NB4 (cell line): Measurements from ENCODE around the gene PLEKHB1.

Source experiments
- DNase-seq: peaks from one replicate; pipeline ENCODE4 v3.0.0; 2010; ENCODE audit warnings: low read depth
- H3K4me3 ChIP-seq: one replicate; pipeline ENCODE4 v1.5.1; 2011; ENCODE audit warnings: mild to moderate bottlenecking, low read depth, low read length, moderate library complexity
- MAX ChIP-seq: IDR thresholded peaks from 2 replicates; pipeline ENCODE4 v1.6.1; 2011; ENCODE audit warnings: low read depth, low read length
- MYC ChIP-seq: IDR thresholded peaks from 2 replicates; pipeline ENCODE4 v1.6.1; 2011; ENCODE audit warnings: low read depth, low read length
- POLR2A ChIP-seq: IDR thresholded peaks from 2 replicates; pipeline ENCODE4 v1.6.1; 2011; ENCODE audit warnings: mild to moderate bottlenecking; ENCODE audit not compliant: insufficient read length; ENCODE audit errors: extremely low read depth
- TF ChIP-seq, protein P1 (sequence below): IDR thresholded peaks from one replicate; pipeline ENCODE4 v1.5.1; 2012; ENCODE audit warnings: low read depth, low read length

PLEKHB1 gene

DNA sequence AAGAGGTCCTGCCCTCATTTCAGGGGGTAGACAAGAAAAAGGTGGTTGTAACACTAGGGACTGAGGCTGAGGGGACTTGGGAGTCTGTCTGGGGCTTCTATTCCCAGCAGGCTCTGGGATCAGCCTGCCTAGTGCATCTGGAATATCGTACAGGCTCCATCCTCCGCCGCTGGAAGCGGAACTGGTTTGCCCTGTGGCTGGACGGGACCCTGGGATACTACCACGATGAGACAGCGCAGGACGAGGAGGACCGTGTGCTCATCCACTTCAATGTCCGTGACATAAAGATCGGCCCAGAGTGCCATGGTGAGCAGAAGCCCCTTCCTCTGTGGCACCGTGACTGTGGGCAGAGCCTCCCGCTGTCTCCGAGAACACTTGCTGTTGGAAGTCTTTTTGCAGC is 4.0 kb downstream of the PLEKHB1 start:
- no peak for DNase-seq
- no peak for TF ChIP-seq MAX
- TF ChIP-seq, protein P1, sequence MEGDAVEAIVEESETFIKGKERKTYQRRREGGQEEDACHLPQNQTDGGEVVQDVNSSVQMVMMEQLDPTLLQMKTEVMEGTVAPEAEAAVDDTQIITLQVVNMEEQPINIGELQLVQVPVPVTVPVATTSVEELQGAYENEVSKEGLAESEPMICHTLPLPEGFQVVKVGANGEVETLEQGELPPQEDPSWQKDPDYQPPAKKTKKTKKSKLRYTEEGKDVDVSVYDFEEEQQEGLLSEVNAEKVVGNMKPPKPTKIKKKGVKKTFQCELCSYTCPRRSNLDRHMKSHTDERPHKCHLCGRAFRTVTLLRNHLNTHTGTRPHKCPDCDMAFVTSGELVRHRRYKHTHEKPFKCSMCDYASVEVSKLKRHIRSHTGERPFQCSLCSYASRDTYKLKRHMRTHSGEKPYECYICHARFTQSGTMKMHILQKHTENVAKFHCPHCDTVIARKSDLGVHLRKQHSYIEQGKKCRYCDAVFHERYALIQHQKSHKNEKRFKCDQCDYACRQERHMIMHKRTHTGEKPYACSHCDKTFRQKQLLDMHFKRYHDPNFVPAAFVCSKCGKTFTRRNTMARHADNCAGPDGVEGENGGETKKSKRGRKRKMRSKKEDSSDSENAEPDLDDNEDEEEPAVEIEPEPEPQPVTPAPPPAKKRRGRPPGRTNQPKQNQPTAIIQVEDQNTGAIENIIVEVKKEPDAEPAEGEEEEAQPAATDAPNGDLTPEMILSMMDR: no peak
- H3K4me3 ChIP-seq: no peak overlapping the region

GRCh38 chr11:73651252-73651651 is 4.9 kb downstream of the PLEKHB1 start:
- DNase-seq: no peak
- TF ChIP-seq, protein P1: no peak
- H3K4me3 ChIP-seq: no peak overlapping the region

GRCh38 chr11:73651661-73652045 is 5.3 kb downstream of the PLEKHB1 start:
- no peak overlapping the region for H3K4me3 ChIP-seq
- DNase-seq: no peak
- TF ChIP-seq MYC (no peak), MAX (no peak), POLR2A (no peak)
- TF ChIP-seq, protein P1: no peak

GRCh38 chr11:73652046-73652730 is 5.8 kb downstream of the PLEKHB1 start:
- no peak overlapping the region for H3K4me3 ChIP-seq
- no peak for DNase-seq
- no peak for TF ChIP-seq MAX
- TF ChIP-seq MYC: no peak
- TF ChIP-seq POLR2A: no peak

- no peak overlapping the region for H3K4me3 ChIP-seq
- TF ChIP-seq, protein P1: no peak
- no peak for TF ChIP-seq POLR2A
- TF ChIP-seq MAX: no peak
- no peak for TF ChIP-seq MYC
- no peak for DNase-seq
Measured at GRCh38 chr11:73652856-73653559, 6.6 kb downstream of the PLEKHB1 start.

DNA sequence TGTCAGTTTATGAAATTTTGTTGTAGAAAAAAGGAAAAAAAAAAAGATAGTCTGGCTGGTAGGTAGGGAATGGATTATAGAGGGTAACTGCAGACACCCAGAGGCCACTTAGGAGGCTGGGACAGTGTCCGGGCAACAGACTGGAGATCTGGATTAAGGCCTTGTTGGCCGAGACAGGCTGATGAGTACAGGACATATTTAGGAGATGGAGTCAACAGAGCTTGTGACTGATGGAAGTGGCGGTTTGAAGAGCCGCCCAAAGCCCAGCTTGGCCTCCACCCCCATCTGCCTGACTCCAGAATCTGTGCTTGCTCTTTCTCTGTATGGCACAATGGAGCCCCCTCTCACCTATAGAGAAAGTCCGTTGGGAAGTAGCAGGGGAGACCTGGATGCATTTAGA is 7.6 kb downstream of the PLEKHB1 start:
- DNase-seq: no peak
- no peak overlapping the region for H3K4me3 ChIP-seq
- TF ChIP-seq MYC: no peak
- no peak for TF ChIP-seq POLR2A
- TF ChIP-seq MAX: no peak
- TF ChIP-seq, protein P1: no peak
